BLaER1 (cell line): Measurements from ENCODE around the gene EVI5.

Experiments used
- H3K27ac ChIP-seq: shearing (Covaris generic); formaldehyde crosslinking; 2 replicates; pipeline ENCODE4 v1.8.1; 2022
- H3K27me3 ChIP-seq: shearing (Covaris generic); formaldehyde crosslinking; 2 replicates; pipeline ENCODE4 v1.8.1; 2022
- H3K36me3 ChIP-seq: shearing (Covaris generic); formaldehyde crosslinking; 2 replicates; pipeline ENCODE4 v1.8.1; 2022
- H3K4me1 ChIP-seq: shearing (Covaris generic); formaldehyde crosslinking; 2 replicates; pipeline ENCODE4 v1.8.1; 2022
- H3K4me2 ChIP-seq: shearing (Covaris generic); formaldehyde crosslinking; 2 replicates; pipeline ENCODE4 v1.8.1; 2022
- H3K4me3 ChIP-seq: shearing (Covaris generic); formaldehyde crosslinking; 2 replicates; pipeline ENCODE4 v1.8.1; 2022
- H3K9ac ChIP-seq: shearing (Covaris generic); formaldehyde crosslinking; 2 replicates; pipeline ENCODE4 v1.8.1; 2022
- H3K9me3 ChIP-seq: shearing (Covaris generic); formaldehyde crosslinking; 2 replicates; pipeline ENCODE4 v1.8.1; 2022
- H4K20me1 ChIP-seq: shearing (Covaris generic); formaldehyde crosslinking; 2 replicates; pipeline ENCODE4 v1.8.1; 2022
- Cebpa-rat ChIP-seq: shearing (Covaris generic); IDR thresholded peaks from 2 replicates; pipeline ENCODE4 v1.8.1; 2022

The EVI5 gene

DNA sequence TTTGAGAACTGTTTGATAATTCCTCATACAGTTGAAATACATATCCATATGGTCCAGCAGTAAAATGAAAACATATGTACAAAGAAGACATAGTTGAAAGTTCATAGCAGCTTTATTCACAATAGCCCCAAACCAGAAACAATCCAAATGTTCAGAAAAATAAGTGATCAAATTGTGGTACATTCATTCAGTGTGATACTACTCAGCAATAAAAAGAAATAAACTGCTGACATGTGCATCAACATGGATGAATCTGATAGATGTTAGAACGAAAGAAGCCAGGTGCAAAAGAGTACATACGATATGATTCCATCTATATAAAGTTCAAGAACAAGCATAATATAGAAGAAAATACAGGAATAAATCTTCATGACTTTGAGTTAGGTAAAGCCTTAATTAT lies 77.2 kb downstream of the EVI5 start:
- no peak overlapping the region for H3K27ac ChIP-seq
- H3K4me3 ChIP-seq: no peak overlapping the region
- no peaks in the 10 kb centered on the region for H3K4me1 ChIP-seq
- no peaks in the 10 kb centered on the region for H3K36me3 ChIP-seq
- no peak overlapping the region for H3K9ac ChIP-seq
- H3K9me3 ChIP-seq: no peaks in the 10 kb centered on the region
- H3K4me2 ChIP-seq: no peak overlapping the region
- TF ChIP-seq Cebpa-rat: no peak
- H4K20me1 ChIP-seq: no peaks in the 10 kb centered on the region
- H3K27me3 ChIP-seq: no peaks in the 10 kb centered on the region

GRCh38 chr1:92707292-92707691 lies 77.6 kb downstream of the EVI5 start:
- TF ChIP-seq Cebpa-rat: no peak
- no peaks in the 10 kb centered on the region for H4K20me1 ChIP-seq
- H3K4me2 ChIP-seq: no peak overlapping the region
- no peaks in the 10 kb centered on the region for H3K36me3 ChIP-seq
- H3K27me3 ChIP-seq: no peaks in the 10 kb centered on the region
- no peak overlapping the region for H3K27ac ChIP-seq
- no peak overlapping the region for H3K9ac ChIP-seq
- H3K4me1 ChIP-seq: no peaks in the 10 kb centered on the region
- H3K4me3 ChIP-seq: no peak overlapping the region
- H3K9me3 ChIP-seq: no peaks in the 10 kb centered on the region

DNA sequence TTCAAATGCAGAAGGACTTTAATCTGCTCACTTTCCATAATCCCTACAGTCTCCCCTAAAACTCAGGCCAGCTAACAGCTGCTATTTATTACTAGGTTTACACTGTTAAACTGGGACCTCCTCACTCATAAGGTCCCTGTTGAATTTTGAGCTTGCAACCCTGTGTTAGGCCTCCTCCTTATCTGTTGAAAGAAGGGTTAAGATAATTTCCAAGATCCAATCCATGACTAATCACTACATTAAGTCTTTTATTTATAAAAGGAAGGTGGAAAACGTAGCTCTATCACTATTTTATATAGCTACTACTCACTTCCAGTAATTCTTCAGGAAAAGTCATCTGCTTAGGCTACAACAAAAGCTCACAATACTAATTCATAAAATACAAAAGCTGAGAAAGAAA lies 79.5 kb downstream of the EVI5 start:
- Histone ChIP-seq H3K9me3 (no peaks in the 10 kb centered on the region), H4K20me1 (no peaks in the 10 kb centered on the region), H3K27ac (no peak overlapping the region), H3K9ac (no peak overlapping the region), H3K36me3 (no peaks in the 10 kb centered on the region), H3K4me3 (no peak overlapping the region), H3K27me3 (no peaks in the 10 kb centered on the region), H3K4me1 (no peaks in the 10 kb centered on the region), H3K4me2 (no peak overlapping the region)
- no peak for TF ChIP-seq Cebpa-rat

DNA sequence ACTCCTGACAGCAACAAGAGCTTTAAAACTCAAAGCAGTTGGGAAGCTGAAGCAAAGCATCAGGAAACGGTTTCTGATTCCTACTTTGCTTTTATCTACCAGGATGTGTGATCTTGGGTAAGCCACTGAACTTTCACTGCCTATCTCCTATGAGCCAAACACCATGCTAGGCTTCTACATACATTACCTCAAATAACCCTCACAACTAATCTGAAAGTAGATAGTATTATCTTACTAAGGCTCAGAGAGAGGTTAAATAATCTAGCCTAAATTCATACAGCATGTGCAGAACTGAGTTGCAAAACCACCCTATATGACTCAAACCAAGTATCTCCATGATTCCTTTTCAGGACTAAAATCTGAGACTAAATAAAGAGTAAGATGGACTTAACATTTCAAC lies 83.8 kb downstream of the EVI5 start:
- Histone ChIP-seq H3K4me2 (no peak overlapping the region), H3K36me3 (peaks cover 5% of the 10 kb centered on the region; the same call in 1 of the 2 replicates), H3K9ac (no peak overlapping the region), H3K4me1 (no peaks in the 10 kb centered on the region), H3K27ac (no peak overlapping the region), H3K4me3 (no peak overlapping the region), H3K9me3 (no peaks in the 10 kb centered on the region), H4K20me1 (no peaks in the 10 kb centered on the region), H3K27me3 (no peaks in the 10 kb centered on the region)
- TF ChIP-seq Cebpa-rat: no peak

- no peak overlapping the region for H3K9ac ChIP-seq
- no peak overlapping the region for H3K27ac ChIP-seq
- H3K4me2 ChIP-seq: no peak overlapping the region
- H3K27me3 ChIP-seq: no peaks in the 10 kb centered on the region
- H3K9me3 ChIP-seq: no peaks in the 10 kb centered on the region
- H3K4me1 ChIP-seq: no peaks in the 10 kb centered on the region
- peaks cover 17% of the 10 kb centered on the region for H3K36me3 ChIP-seq
- H3K4me3 ChIP-seq: no peak overlapping the region
- no peaks in the 10 kb centered on the region for H4K20me1 ChIP-seq
- TF ChIP-seq Cebpa-rat: no peak
Measured at GRCh38 chr1:92698932-92699331, 86.0 kb downstream of the EVI5 start.

- Histone ChIP-seq H4K20me1 (no peaks in the 10 kb centered on the region), H3K9ac (no peak overlapping the region), H3K9me3 (no peaks in the 10 kb centered on the region), H3K4me1 (no peaks in the 10 kb centered on the region), H3K27ac (no peak overlapping the region), H3K4me2 (no peak overlapping the region), H3K4me3 (no peak overlapping the region), H3K36me3 (peaks cover 27% of the 10 kb centered on the region), H3K27me3 (no peaks in the 10 kb centered on the region)
- no peak for TF ChIP-seq Cebpa-rat
Measured at GRCh38 chr1:92695104-92695503, 89.8 kb downstream of the EVI5 start.

GRCh38 chr1:92691925-92692324 lies 93.0 kb downstream of the EVI5 start:
- H3K4me2 ChIP-seq: no peak overlapping the region

DNA sequence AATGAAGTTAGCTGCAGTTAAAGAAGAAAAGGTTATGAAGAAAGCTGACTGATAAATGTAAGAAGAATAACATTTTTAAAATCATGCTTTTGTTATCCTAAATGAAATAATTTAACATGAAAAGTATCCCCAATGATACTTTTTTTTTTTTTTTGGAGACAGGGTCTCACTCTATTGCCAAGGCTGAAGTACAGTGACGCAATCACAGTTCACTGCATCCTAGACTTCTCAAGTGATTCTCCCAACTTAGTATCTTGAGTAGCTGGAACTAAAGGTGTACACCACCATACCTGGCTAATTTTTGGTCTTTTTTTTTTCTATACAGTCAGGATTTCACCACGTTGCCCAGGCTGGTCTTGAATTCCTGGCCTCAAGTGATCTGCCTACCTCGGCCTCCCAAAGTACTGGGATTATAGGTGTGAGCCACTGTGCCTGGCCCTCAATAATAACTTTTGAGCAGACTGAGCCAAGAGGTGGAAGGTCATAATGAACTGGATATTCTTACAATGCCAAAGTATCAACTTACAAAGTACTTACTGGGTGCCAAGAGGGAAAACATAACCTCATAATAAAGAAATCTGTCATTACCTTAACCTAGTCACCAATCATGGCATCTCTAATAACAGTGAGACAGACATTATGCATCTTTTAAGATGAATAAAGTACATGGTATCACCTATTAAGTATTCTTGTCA lies 94.5 kb downstream of the EVI5 start:
- H3K4me3 ChIP-seq: no peak overlapping the region
- H3K4me1 ChIP-seq: no peaks in the 10 kb centered on the region
- TF ChIP-seq Cebpa-rat: no peak
- no peak overlapping the region for H3K9ac ChIP-seq
- no peaks in the 10 kb centered on the region for H3K27me3 ChIP-seq
- no peaks in the 10 kb centered on the region for H3K9me3 ChIP-seq
- H3K36me3 ChIP-seq: peaks cover 33% of the 10 kb centered on the region
- no peak overlapping the region for H3K27ac ChIP-seq
- H3K4me2 ChIP-seq: no peak overlapping the region
- no peaks in the 10 kb centered on the region for H4K20me1 ChIP-seq

More at GRCh38 chr1:92691925-92692324, 93.0 kb downstream of the EVI5 start:
- H3K27ac ChIP-seq: no peak overlapping the region
- peaks cover 37% of the 10 kb centered on the region for H3K36me3 ChIP-seq
- H3K4me3 ChIP-seq: no peak overlapping the region
- H3K9me3 ChIP-seq: no peaks in the 10 kb centered on the region
- no peaks in the 10 kb centered on the region for H3K4me1 ChIP-seq
- no peaks in the 10 kb centered on the region for H3K27me3 ChIP-seq
- no peak overlapping the region for H3K9ac ChIP-seq
- no peaks in the 10 kb centered on the region for H4K20me1 ChIP-seq
- TF ChIP-seq Cebpa-rat: no peak

DNA sequence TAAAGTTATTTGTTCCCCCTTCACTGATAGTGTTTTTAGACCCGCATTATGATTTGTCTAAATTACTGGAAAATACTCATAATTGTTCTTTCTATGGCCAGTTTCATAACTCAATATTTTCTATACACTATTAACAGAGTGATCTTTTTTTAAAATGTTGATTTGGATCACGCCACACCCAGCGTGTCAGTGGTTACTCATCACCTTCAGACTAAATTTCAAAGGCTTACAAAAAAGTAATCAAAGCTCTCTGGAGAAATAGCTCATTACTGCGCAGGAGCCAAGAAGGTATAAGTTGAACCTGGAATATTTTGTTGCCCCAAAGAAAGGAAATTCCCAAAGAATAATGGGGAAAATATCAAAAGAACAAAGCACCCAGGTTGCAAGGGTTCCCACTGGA lies 104.9 kb downstream of the EVI5 start:
- Histone ChIP-seq H3K4me2 (no peak overlapping the region), H3K9me3 (no peaks in the 10 kb centered on the region), H3K9ac (no peak overlapping the region), H4K20me1 (no peaks in the 10 kb centered on the region), H3K4me1 (no peaks in the 10 kb centered on the region), H3K27ac (no peak overlapping the region), H3K4me3 (no peak overlapping the region), H3K27me3 (no peaks in the 10 kb centered on the region), H3K36me3 (peaks cover 18% of the 10 kb centered on the region)
- TF ChIP-seq Cebpa-rat: no peak

DNA sequence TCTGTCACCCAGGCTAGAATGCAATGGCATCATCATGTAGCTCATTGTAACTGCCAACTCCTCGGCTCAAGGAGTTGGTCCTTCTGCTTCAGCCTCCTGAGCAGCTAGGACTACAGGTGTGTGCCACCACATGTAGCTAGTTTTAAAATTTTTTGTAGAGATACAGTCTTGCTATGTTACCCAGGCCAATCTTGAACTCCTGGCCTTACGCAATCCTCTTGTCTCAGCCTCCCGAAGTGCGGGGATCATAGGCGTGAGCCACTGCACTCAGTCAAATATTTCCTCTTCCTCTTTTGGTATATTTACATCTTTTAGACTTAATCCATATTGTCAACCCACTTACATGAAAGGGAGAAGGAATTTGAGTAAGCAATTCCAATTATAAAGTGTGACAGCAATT lies 121.1 kb downstream of the EVI5 start:
- Histone ChIP-seq H3K36me3 (no peaks in the 10 kb centered on the region), H3K27me3 (no peaks in the 10 kb centered on the region)
- 0 out of 2 replicates have a peak, but pooled peaks have one; percentile 41 for TF ChIP-seq Cebpa-rat

GRCh38 chr1:92662048-92662447 lies 122.9 kb downstream of the EVI5 start:
- TF ChIP-seq Cebpa-rat: no peak
- Histone ChIP-seq H4K20me1 (no peaks in the 10 kb centered on the region), H3K4me1 (no peaks in the 10 kb centered on the region), H3K9me3 (peaks cover 8% of the 10 kb centered on the region), H3K9ac (no peak overlapping the region), H3K36me3 (peaks cover 8% of the 10 kb centered on the region; the same call in 1 of the 2 replicates), H3K27ac (no peak overlapping the region), H3K27me3 (no peaks in the 10 kb centered on the region), H3K4me3 (no peak overlapping the region), H3K4me2 (no peak overlapping the region)

More for the DNA sequence above, 121.1 kb downstream of the EVI5 start:
- Histone ChIP-seq H3K9me3 (no peaks in the 10 kb centered on the region), H4K20me1 (no peaks in the 10 kb centered on the region), H3K4me3 (no peak overlapping the region), H3K4me2 (no peak overlapping the region), H3K27ac (no peak overlapping the region), H3K9ac (no peak overlapping the region), H3K4me1 (no peaks in the 10 kb centered on the region)
